CD14-positive monocyte (primary cell): Measurements from ENCODE around the gene TMEM222. TPM values are rescaled to one million over a fixed set of nuclear protein-coding genes. Genes with fewer than 3 reads are reported as not detected.

Experiments
- DNase-seq, 3 donors: peaks; one replicate each; pipeline ENCODE4 v3.0.0-alpha.2; 2011 to 2022
- H2AFZ ChIP-seq: 2 replicates; pipeline ENCODE4 v1.6.0; 2012; ENCODE audit warnings: mild to moderate bottlenecking, low read depth, low read length, inconsistent platforms; ENCODE audit not compliant: insufficient read depth, poor library complexity, severe bottlenecking
- H3K27ac ChIP-seq, 2 donors: 1 replicate in 1 of 2; 2 replicates in 1 of 2; pipeline ENCODE4 v1.5.1; 2012 to 2013; ENCODE audit warnings: low read length in 2 of 2, control low read depth in 1 of 2, inconsistent platforms in 1 of 2, low read depth in 1 of 2, mild to moderate bottlenecking in 1 of 2
- H3K27me3 ChIP-seq, 2 donors: one replicate each; pipeline versions ENCODE4 v1.6.0 to v1.6.1; 2011 to 2013; ENCODE audit warnings: low read length in 2 of 2; ENCODE audit not compliant: control insufficient read depth in 2 of 2, insufficient read depth in 2 of 2
- H3K36me3 ChIP-seq, 2 donors: replicated peaks in 1 of 2; 1 replicate in 1 of 2; 2 replicates in 1 of 2; pipeline versions ENCODE4 v1.5.1 to v1.6.1; 2012 to 2013; ENCODE audit warnings: low read length in 2 of 2, control low read depth in 1 of 2, inconsistent platforms in 1 of 2, mild to moderate bottlenecking in 1 of 2; ENCODE audit not compliant: insufficient read depth in 2 of 2, control insufficient read depth in 1 of 2
- H3K4me1 ChIP-seq, 2 donors: 1 replicate in 1 of 2; 2 replicates in 1 of 2; pipeline versions ENCODE4 v1.5.1 to v1.6.1; 2012 to 2013; ENCODE audit warnings: low read length in 2 of 2, control low read depth in 1 of 2, inconsistent platforms in 1 of 2, mild to moderate bottlenecking in 1 of 2, moderate library complexity in 1 of 2; ENCODE audit not compliant: insufficient read depth in 2 of 2, control insufficient read depth in 1 of 2
- H3K4me2 ChIP-seq: replicated peaks from 2 replicates; pipeline ENCODE3; 2012; ENCODE audit warnings: low read length, moderate library complexity, mild to moderate bottlenecking; ENCODE audit not compliant: poor library complexity, severe bottlenecking; ENCODE audit errors: extremely low read depth
- H3K4me3 ChIP-seq, 3 experiments: fragments of 200-600 bp in 1 of 3; sonication (generic) in 1 of 3; replicated peaks in 1 of 3; 1 replicate in 2 of 3; 2 replicates in 1 of 3; pipeline ENCODE4 v1.5.1; 2011 to 2013; ENCODE audit warnings: low read length in 3 of 3, mild to moderate bottlenecking in 3 of 3, control low read depth in 2 of 3, low read depth in 2 of 3, inconsistent platforms in 1 of 3, moderate library complexity in 1 of 3
- H3K79me2 ChIP-seq: 2 replicates; pipeline ENCODE4 v1.6.0; 2012; ENCODE audit warnings: mild to moderate bottlenecking, control low read depth, inconsistent platforms, low read length, moderate library complexity; ENCODE audit not compliant: insufficient read depth
- H3K9ac ChIP-seq: 2 replicates; pipeline ENCODE4 v1.6.0; 2017; ENCODE audit warnings: low read length, mild to moderate bottlenecking; ENCODE audit not compliant: insufficient read depth, poor library complexity, severe bottlenecking
- H3K9me3 ChIP-seq, 2 donors: replicated peaks in 1 of 2; 1 replicate in 1 of 2; 2 replicates in 1 of 2; pipeline versions ENCODE4 v1.5.1 to v1.6.1; 2012 to 2013; ENCODE audit warnings: low read length in 2 of 2, control low read depth in 1 of 2; ENCODE audit not compliant: control insufficient read depth in 1 of 2, insufficient read depth in 1 of 2
- H4K20me1 ChIP-seq: 2 replicates; pipeline ENCODE4 v1.6.0; 2012; ENCODE audit warnings: mild to moderate bottlenecking, low read length, control low read depth, moderate library complexity; ENCODE audit not compliant: insufficient read depth
- H3K27ac Mint-ChIP-seq, 7 donors: one replicate each; pipeline ENCODE4 v1.8.0; 2020; ENCODE audit warnings: mild to moderate bottlenecking in 7 of 7, mixed read lengths in 7 of 7, moderate library complexity in 6 of 7, inconsistent platforms in 2 of 7
- H3K27me3 Mint-ChIP-seq, 3 donors: one replicate each; pipeline ENCODE4 v1.8.0; 2021 to 2022; ENCODE audit warnings: low read depth in 3 of 3, mild to moderate bottlenecking in 3 of 3, mixed read lengths in 3 of 3, moderate library complexity in 3 of 3, inconsistent platforms in 1 of 3
- H3K36me3 Mint-ChIP-seq, 2 donors: one replicate each; pipeline ENCODE4 v1.8.0; 2020; ENCODE audit warnings: mixed read lengths in 2 of 2, inconsistent platforms in 1 of 2, mild to moderate bottlenecking in 1 of 2
- H3K4me1 Mint-ChIP-seq: one replicate; pipeline ENCODE4 v1.8.0; 2020; ENCODE audit warnings: mild to moderate bottlenecking, mixed read lengths
- H3K4me3 Mint-ChIP-seq, 2 donors: one replicate each; pipeline ENCODE4 v1.8.0; 2020; ENCODE audit warnings: mild to moderate bottlenecking in 2 of 2, mixed read lengths in 2 of 2, moderate library complexity in 1 of 2
- H3K9me3 Mint-ChIP-seq, 7 donors: one replicate each; pipeline ENCODE4 v1.8.0; 2020 to 2022; ENCODE audit warnings: mixed read lengths in 7 of 7, mild to moderate bottlenecking in 6 of 7, moderate library complexity in 6 of 7, inconsistent platforms in 2 of 7
- WGBS: methylation state at CpG from one replicate; pipeline ENCODE4 v1.1.5; 2013; ENCODE audit warnings: missing lambda C conversion rate; ENCODE audit not compliant: insufficient coverage; 5-methylcytosine and 5-hydroxymethylcytosine counted together
- intact Hi-C, 2 donors: fragments of 100-400 bp; cut with micrococcal nuclease; formaldehyde crosslinking; loops; one replicate each; pipeline versions ENCODE4 v1.15.0 to v1.15.1; 2023
- polyA plus RNA-seq, 3 donors: library from polyadenylated mRNA; depleted of rRNA in 1 of 3; unstranded in 2 of 3; stranded (reverse) in 1 of 3; fragments of 300-500 nt in 2 of 3; fragments of >200 nt in 1 of 3; fragmentation: Illumina TruSeq in 2 of 3; gene quantifications; 1 replicate in 2 of 3; 2 replicates in 1 of 3; pipeline ENCODE4 v1.2.3, GENCODE V29; 2012 to 2021
- TF ChIP-seq, protein P1 (sequence below): fragments of 200-600 bp; IDR thresholded peaks from one replicate; pipeline ENCODE4 v1.8.0; 2022; ENCODE audit warnings: antibody characterized with exemption, mild to moderate bottlenecking

The TMEM222 gene
- polyA plus RNA-seq, 3 donors: 23.2 to 29.0 (median 24.6) TPM

DNA sequence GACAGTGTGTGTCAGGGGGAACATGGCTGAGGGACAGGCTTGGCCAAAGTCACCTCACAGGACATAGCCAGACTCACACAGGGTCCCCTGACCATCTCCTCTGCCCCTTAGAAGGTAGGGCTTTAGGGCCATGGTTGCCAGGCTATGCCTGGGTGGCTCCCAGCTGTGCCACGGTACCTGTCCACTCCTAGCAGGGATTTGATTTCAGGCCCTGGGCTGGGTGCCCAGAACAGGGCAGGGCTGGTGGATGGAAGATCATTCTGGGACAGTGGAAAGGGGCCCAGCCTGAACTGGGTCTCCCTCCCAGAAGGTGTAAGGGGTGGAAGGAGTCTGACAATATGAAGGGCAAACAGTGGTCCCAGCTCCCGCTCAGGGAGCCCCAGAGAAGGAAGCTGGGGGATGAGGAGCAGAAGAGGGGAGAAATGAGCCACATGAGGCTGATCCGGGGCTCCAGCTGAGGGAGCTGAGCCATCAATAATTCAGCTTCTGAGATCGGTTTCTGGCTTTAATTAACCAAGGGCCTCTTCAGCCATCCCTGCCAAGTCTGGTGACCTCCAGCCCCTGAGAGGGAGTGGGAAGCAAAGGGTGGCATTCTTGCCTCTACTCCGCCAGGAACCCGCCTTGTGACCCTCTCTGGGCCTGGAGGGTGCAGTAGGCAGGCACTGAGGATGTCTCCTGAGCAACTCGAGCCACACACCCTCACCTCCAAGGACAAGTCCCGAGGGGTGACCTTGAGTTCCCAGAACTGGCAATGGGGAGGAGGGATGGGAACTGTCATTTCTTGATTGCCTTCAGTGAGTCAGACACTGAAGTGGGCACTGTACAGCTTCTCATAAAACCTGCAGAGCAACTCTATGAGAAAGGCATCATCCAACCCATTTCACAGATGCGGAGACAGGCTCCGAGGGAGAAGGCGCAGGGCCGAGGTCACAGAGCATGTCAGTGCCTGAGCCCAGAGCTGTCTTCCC, 59.1 kb downstream of the TMEM222 start:
- Histone ChIP-seq H3K79me2 (no peaks in the 10 kb centered on the region), H2AFZ (no peak overlapping the region), H3K27ac (no peak overlapping the region), H3K36me3 (no peaks in the 10 kb centered on the region), H4K20me1 (no peaks in the 10 kb centered on the region), H3K4me2 (no peak overlapping the region), H3K4me1 (peaks cover 0 to 6% of the 10 kb centered on the region in 2 donors), H3K4me3 (no peak overlapping the region), H3K9me3 (no peaks in the 10 kb centered on the region), H3K27me3 (peaks cover 0 to 5% of the 10 kb centered on the region in 2 donors), H3K9ac (no peak overlapping the region)
- Mint-ChIP-seq H3K27ac (peak overlapping the region in 2 of 7 donors; percentile 28 to 59), H3K4me3 (no peak overlapping the region), H3K27me3 (peaks cover 10 to 18% (median 15%) of the 10 kb centered on the region in 3 donors), H3K9me3 (no peaks in the 10 kb centered on the region), H3K4me1 (peaks cover 9% of the 10 kb centered on the region), H3K36me3 (no peaks in the 10 kb centered on the region)
- no peak for DNase-seq
- TF ChIP-seq, protein P1, sequence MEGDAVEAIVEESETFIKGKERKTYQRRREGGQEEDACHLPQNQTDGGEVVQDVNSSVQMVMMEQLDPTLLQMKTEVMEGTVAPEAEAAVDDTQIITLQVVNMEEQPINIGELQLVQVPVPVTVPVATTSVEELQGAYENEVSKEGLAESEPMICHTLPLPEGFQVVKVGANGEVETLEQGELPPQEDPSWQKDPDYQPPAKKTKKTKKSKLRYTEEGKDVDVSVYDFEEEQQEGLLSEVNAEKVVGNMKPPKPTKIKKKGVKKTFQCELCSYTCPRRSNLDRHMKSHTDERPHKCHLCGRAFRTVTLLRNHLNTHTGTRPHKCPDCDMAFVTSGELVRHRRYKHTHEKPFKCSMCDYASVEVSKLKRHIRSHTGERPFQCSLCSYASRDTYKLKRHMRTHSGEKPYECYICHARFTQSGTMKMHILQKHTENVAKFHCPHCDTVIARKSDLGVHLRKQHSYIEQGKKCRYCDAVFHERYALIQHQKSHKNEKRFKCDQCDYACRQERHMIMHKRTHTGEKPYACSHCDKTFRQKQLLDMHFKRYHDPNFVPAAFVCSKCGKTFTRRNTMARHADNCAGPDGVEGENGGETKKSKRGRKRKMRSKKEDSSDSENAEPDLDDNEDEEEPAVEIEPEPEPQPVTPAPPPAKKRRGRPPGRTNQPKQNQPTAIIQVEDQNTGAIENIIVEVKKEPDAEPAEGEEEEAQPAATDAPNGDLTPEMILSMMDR: no peak
- intact Hi-C loops: no loop called here
- WGBS: 95% methylated on average over 8 of the region's 12 CpGs

DNA sequence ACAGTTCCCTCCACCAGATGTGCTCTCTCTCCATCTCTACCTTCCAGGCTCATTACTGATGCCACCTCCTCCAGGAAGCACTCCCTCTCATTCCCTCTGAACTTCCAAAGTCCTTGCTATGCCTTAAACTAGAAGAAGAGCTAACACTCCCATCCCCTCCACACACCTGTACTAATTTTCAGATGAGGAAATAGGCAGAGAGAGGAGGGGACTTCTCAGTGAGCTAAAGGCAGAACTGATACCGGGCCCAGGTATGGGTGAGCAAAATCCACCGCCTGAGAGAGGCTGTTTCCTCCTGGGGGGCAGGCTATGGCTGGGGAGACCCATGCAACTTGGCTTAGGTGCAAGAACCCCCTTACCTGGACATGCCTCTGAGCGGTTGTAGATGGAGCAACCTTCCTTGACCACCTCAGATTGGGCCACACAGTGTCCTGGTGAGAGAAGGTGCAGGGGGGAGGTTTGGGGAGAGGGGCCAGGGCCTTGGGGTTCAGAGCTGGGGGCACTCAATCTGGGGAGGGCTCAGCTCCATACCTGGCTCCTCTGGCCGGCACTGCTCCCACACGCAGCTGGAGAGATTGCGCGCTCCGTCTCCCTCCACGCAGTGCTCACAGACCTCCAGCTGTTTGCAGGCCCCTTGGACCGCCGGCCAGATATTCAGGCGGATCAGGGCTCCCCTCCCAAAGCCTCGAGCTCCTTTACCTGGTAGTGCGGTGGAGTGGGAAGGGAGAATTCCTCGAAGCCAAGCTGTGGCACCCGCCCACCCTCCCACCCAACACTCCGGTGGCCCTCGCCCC, 60.2 kb downstream of the TMEM222 start:
- H3K4me3 ChIP-seq: no peak overlapping the region
- Mint-ChIP-seq H3K4me1 (peaks cover 9% of the 10 kb centered on the region), H3K27me3 (peaks cover 16 to 22% (median 17%) of the 10 kb centered on the region in 3 donors), H3K36me3 (no peaks in the 10 kb centered on the region), H3K27ac (no peak overlapping the region), H3K9me3 (no peaks in the 10 kb centered on the region), H3K4me3 (no peak overlapping the region)
- H4K20me1 ChIP-seq: no peaks in the 10 kb centered on the region
- WGBS: 71% methylated on average over 8 of the region's 18 CpGs
- DNase-seq: no peak
- no peak overlapping the region for H3K4me2 ChIP-seq
- no peaks in the 10 kb centered on the region for H3K36me3 ChIP-seq
- H3K9ac ChIP-seq: no peak overlapping the region
- no peaks in the 10 kb centered on the region for H3K79me2 ChIP-seq
- no peaks in the 10 kb centered on the region for H3K9me3 ChIP-seq
- H3K27ac ChIP-seq: no peak overlapping the region
- H3K4me1 ChIP-seq: peaks cover 0 to 6% of the 10 kb centered on the region in 2 donors
- intact Hi-C loops: no loop called here
- H2AFZ ChIP-seq: no peak overlapping the region
- peaks cover 0 to 8% of the 10 kb centered on the region in 2 donors for H3K27me3 ChIP-seq
- TF ChIP-seq, protein P1: no peak
